Smooth muscle cell of the brain vasculature (primary cell): Measurements from ENCODE around the gene CRLF1.
"Not testable (repeated sequence)": the region's sequence is repeated elsewhere in the genome, so short reads cannot be mapped to it uniquely, and the experiment has no call there.

ENCODE experiments used
- DNase-seq: peaks from one replicate; pipeline ENCODE4 v3.0.0-alpha.2; 2012; ENCODE audit warnings: low read depth, low spot score

Gene CRLF1

DNA sequence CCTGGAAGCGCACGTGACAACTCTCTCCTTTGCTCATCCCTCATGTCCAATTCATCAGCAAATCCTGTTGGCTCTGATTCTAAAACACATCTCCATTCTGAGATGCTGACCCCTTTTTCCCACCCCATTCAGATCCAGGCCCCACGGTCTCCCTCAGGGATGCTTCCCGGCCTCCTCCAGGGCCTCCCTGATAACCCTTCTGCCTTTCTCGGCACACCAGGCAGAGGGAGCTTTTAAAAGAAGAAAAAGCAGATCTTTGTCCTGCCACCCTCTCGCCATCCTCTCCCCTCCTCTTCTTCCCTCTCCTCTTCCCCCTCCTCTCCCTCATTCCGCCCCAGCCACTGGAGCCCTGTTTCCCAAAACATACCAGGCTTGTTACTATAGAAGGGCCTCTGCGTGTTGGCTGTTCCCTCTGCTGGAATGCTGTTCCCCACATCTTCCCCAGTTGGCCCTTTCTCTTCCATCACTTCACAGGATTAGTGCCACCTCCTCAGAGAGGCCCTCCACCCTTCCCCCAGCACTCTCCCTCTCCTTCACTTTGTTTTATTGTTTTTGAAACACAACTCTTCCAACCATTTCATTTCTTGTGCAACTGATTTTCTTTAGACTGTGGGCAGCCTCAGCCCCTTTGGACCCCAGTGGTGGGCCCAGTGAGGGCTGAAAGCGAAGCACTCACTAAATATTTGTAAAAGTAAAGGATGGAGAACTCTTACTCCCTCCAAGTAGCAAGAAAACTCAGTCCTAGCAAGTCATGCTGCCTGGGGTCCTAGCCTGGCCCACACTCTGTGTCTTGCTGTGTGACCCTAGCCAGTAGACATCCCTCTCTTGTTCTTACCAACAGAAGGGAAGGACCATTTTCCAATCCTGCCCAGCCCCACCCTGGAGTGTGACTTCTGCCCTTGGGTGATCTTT is 2.5 kb upstream of the CRLF1 start:
- DNase-seq = no peak

DNA sequence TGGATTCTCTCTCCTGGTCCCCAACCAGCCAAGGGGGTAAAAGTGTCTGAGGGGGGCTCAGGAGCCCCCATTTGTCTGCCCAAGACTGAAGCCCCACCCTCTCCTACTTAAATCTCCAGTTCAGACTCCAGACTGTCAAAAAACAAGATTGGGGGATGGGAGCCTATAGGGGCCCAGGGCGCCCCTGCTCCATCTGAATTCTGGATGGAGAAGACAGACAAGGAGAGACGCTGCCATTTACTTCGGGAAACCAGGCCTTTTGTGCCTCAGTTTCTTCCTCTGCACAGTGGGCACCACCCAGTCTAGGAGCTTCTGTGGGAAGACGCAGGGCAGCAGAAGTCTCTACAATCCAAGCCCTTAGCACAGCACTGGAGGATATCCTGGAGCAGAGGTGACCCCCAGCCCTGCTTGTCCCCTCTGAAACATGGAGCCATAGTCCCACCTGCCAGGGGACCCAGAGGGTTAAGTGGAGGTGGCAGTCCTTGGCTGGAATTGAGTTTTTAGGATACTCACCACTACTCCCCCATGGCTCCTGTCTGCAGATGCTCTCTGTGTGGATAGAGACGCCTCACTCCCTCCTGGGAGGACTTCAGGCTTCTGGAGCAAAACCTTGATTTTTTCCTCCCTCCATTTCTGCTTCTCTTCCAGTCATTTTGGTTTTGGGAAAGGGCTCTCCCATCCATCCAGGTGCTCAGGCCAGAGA is 1.7 kb upstream of the CRLF1 start:
- no peak for DNase-seq

GRCh38 chr19:18607226-18608101 is 865 bp upstream of the CRLF1 start:
- no peak for DNase-seq

DNA sequence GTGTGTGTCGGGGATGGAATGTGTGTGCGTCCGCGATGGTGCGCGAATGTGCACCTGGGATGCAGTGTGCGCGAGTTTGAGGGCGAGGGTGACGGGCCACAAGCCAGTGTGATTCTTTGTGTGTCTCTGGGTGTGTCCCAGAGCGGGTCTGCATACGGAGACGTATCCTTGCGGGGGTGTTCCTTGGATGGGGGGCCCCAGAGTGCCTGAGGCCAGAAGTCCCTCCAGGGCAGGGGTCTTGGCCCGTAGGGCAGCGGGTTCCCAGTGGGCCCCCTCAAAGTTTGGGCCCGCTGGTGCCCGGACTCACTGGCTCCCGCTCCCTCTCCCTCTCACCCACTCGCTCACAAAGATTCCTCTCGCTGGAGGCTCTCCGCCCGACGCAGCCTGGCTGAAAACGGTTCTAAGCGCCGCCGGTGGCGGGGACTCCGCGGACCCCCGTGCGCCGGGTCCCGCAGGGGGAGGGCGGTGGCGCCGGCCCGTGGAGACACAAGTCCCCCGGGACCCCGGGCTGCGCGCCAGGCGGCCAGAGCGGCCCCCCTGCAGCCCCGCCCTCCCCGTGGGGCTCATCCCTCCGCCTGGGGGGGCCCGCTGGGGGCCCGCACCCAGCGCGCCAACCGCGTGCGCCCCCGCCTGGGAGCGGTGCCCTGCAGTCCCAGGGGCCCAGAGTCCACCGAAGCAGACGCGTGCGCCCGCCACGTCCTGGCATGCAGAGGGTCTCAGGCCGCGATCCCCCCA is 886 bp downstream of the CRLF1 start:
- no peak for DNase-seq

GRCh38 chr19:18605196-18605545 is 1.4 kb downstream of the CRLF1 start:
- DNase-seq = no peak

- no peak for DNase-seq
Observed at GRCh38 chr19:18604820-18605159, 1.8 kb downstream of the CRLF1 start.

GRCh38 chr19:18603958-18604819 is 2.4 kb downstream of the CRLF1 start:
- no peak for DNase-seq

- no peak for DNase-seq
Observed at GRCh38 chr19:18603255-18603957, 3.2 kb downstream of the CRLF1 start.

DNA sequence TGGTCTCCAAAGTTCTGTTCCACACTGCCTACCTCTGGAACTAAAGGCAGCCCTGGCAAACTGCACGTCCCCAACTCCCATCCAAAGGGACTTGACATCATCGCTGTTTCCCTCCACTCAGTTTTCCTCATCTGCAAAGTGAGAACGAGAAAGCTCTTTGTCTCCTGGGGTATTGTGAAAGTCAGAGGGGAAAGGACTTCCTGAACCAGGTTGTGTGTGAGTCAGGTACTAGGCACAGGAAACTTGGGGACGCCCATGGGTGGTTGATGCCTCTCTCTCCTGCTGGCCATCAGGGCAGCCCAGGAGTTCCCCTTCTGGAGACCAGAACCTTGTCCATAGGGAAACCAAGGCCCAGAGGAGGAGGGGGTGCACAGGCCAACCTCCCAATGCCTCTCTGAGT is 4.7 kb downstream of the CRLF1 start:
- no peak for DNase-seq

DNA sequence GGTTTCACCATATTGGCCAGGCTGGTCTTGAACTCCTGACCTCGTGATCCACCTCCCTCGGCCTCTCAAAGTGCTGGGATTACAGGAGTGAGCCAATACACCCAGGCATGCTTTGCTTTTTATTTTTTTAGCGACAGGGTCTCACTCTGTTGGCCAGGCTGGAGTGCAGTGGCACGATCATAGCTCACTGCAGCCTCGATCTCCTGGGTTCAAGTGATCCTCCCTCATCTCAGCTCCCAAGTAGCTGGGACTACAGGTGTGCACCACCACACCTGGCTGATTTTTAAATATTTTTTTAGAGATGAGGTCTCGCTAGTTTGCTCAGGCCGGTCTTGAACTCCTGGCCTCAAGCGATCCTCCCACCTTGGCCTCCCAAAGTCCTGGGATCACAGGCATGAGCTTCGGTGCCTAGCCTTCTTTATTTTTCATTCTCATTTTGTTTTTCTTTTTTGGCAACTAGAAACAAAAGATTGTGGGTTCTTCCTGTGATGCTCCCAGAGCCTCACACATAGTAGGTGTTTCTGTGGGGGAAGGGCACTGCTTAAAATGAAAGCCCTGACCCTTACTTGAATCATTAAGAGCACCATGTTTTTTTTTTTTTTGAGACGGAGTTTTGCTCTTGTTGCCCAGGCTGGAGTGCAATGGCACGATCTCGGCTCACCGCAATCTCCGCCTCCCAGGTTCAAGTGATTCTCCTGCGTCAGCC is 5.8 kb downstream of the CRLF1 start:
- DNase-seq = not testable (repeated sequence)

GRCh38 chr19:18599485-18599884 is 7.1 kb downstream of the CRLF1 start:
- DNase-seq = no peak

- DNase-seq = no peak
Observed at GRCh38 chr19:18597809-18598660, 8.6 kb downstream of the CRLF1 start.

GRCh38 chr19:18596752-18597157 is 9.8 kb downstream of the CRLF1 start:
- DNase-seq = no peak

GRCh38 chr19:18595475-18595874 is 11.1 kb downstream of the CRLF1 start:
- no peak for DNase-seq

DNA sequence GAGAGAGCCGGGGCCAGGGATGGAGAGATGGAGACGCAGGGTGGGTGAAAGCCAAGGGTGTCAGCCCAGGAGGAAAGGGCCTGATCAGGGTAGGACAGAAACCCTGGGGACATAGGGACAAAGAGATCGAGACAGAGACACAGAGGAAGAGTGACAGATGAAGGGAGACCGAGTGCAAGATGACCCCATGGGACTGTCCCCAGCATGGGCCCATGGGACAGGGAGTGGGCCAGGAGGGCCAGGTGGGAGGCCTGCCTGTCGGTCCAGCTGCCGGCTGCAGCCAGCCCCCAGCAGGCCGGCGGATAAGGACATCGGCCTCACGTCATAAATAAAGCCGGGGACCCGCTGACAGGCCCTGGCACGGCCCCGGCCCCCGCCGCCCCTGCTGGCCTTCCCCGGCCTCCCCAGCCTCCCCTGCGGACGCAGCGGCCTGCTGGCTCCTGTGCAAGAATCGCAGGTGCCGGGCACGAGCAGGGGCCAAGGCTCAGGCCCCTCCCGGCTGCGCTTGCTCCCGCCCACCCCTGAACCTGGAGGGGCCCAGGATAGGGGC is 11.7 kb downstream of the CRLF1 start:
- DNase-seq = no peak

DNA sequence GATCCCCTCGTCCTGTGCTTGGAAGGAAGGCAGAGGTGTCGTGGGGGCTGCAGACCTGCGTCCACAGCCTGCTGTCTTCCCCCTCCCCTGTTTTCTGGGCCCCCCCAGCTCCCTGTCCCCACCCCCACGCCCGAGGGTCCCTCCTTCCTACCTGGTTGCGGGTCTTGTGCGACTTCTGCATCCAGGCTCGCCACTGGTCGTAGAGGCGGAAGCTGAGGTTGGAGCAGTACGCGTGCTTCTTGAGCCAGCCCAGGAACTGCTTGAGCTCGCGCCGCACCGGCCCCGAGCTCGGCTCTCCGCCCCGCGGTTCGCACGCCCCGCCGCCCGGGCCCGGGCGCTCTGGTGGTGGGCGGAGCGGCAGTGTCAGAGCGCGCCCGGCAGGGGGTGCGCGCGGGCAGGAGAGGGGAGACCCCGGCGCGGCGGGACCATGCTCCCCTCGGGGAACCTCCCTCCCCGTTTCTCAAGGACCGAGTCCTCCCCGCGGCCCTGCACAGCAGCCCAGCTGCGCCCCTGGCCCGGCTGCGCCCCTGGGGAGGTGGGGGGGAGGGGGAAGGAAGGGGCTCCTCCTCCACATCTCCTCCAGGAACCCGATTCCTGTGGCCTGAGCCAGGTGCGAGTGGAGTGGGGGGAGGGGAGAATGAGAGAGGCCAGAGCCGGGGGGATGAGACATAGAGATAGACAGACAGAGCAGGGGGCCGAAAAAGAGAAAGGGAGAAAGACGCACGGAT is 12.3 kb downstream of the CRLF1 start:
- no peak for DNase-seq

DNA sequence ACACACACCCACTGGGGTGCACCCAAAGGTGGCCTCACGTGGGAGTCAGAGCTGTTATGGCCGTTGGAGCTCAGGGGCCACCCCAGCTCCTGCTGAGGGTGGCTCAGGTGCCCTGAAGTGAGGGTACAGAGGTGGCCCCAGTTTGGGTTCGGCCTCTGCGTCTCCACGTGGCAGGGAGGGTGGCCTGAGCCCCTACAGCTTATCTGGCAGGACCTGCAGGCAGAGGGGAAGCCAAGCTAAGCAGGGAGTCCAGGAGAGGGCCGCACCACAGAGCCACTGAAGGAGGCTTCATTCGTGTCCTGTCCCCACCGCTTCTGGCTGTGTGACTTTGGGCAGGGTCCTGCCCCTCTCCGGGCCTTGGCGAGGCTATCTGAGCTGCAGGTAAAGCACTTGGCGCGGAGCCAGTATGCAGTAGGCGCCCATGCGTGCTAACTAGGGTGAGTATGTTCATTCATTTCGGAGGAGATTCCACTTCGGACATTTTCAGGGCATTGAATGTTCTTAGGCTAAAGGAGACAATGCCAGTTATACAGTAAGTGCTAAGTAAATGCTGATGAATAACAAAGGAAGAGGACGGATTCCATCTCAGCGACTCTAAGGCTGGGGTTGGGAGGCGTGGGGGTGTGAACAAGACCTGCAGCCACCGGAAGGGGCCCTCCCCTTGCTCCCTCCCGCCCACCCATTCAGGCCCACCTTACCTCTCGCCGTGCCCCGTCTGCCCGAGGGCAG is 13.1 kb downstream of the CRLF1 start:
- no peak for DNase-seq
